K562 (cell line): ENCODE results near the gene ZNF333. TPM values are rescaled to one million over a fixed set of nuclear protein-coding genes. Genes with fewer than 3 reads are reported as not detected.

ENCODE experiments used
- JUND ChIP-seq, 2 experiments: IDR thresholded peaks; 2 replicates in 1 of 2; 3 replicates in 1 of 2; pipeline ENCODE4 v1.6.1; 2011; ENCODE audit warnings: borderline replicate concordance in 2 of 2, low read depth in 2 of 2, low read length in 2 of 2, improper control_type of control experiment in 1 of 2, missing biosample characterization in 1 of 2, missing genetic modification characterization in 1 of 2, missing genetic modification reagents in 1 of 2
- KHSRP ChIP-seq: fragments of 450-650 bp; IDR thresholded peaks from 2 replicates; pipeline ENCODE4 v1.6.1; 2017
- PPARD ChIP-seq: fragments of 250-450 bp; sonication (Bioruptor Pico); IDR thresholded peaks from 2 replicates; pipeline ENCODE4 v1.8.0; 2022; ENCODE audit warnings: inconsistent platforms, mild to moderate bottlenecking, moderate library complexity
- REST ChIP-seq, 2 experiments: fragments of 450-650 bp; formaldehyde crosslinking in 1 of 2; IDR thresholded peaks; 2 replicates each; pipeline versions ENCODE4 v1.4.0 to v1.6.1; 2014 to 2020; ENCODE audit warnings: mild to moderate bottlenecking in 2 of 2, borderline replicate concordance in 1 of 2, low read depth in 1 of 2
- ZKSCAN3 ChIP-seq: fragments of 250-450 bp; sonication (Bioruptor Pico); IDR thresholded peaks from 2 replicates; pipeline ENCODE4 v1.4.0; 2020
- ZNF76 ChIP-seq: fragments of 250-450 bp; sonication (Bioruptor Pico); IDR thresholded peaks from 2 replicates; pipeline ENCODE4 v1.4.0; 2020; ENCODE audit warnings: mild to moderate bottlenecking, moderate library complexity, borderline replicate concordance
- ZNF785 ChIP-seq: fragments of 250-450 bp; sonication (Bioruptor Pico); IDR thresholded peaks from 2 replicates; pipeline ENCODE4 v1.4.0; 2020; ENCODE audit warnings: mild to moderate bottlenecking
- polyA plus RNA-seq, 8 experiments: library from polyadenylated mRNA; depleted of rRNA in 4 of 8; stranded (reverse) in 5 of 8; unstranded in 3 of 8; fragments of >200 nt; fragmentation: Nextera tagmentation in 2 of 8; fragmentation: Illumina TruSeq in 1 of 8; extraction: Ambion mirVana in 2 of 8; extraction: Trizol in 1 of 8; gene quantifications; 2 replicates each; pipeline versions ENCODE4 v1.2.1 to v1.2.3, GENCODE V29; 2011 to 2014; ENCODE audit warnings: inconsistent platforms in 1 of 8, missing spikeins in 1 of 8
- total RNA-seq, 7 experiments: library from RNA; depleted of rRNA in 6 of 7; stranded (reverse); fragments of >200 nt in 6 of 7; fragmentation: Illumina TruSeq in 2 of 7; extraction: Trizol in 2 of 7; gene quantifications; 2 replicates each; pipeline versions ENCODE4 v1.2.1 to v1.2.3, GENCODE V29; 2011 to 2021; ENCODE audit warnings: low replicate concordance in 1 of 7
- TF ChIP-seq, protein P1 (sequence below): fragments of 450-650 bp; IDR thresholded peaks from 2 replicates; pipeline ENCODE4 v1.7.1; 2018; ENCODE audit warnings: mild to moderate bottlenecking, low read depth; ENCODE audit not compliant: partially characterized antibody
- TF ChIP-seq, protein P2 (sequence below): sonication (generic); formaldehyde crosslinking; IDR thresholded peaks from 2 replicates; pipeline ENCODE4 v1.8.0; 2022; ENCODE audit warnings: missing genetic modification reagents, mild to moderate bottlenecking, moderate library complexity, borderline replicate concordance

Gene ZNF333
- total and polyA plus RNA-seq, 9 of the 15 experiments (the other 6 are each of a cell fraction or from before 2014, with no cell fraction given) = 2.8 to 10.3 (median 6.3) TPM

DNA sequence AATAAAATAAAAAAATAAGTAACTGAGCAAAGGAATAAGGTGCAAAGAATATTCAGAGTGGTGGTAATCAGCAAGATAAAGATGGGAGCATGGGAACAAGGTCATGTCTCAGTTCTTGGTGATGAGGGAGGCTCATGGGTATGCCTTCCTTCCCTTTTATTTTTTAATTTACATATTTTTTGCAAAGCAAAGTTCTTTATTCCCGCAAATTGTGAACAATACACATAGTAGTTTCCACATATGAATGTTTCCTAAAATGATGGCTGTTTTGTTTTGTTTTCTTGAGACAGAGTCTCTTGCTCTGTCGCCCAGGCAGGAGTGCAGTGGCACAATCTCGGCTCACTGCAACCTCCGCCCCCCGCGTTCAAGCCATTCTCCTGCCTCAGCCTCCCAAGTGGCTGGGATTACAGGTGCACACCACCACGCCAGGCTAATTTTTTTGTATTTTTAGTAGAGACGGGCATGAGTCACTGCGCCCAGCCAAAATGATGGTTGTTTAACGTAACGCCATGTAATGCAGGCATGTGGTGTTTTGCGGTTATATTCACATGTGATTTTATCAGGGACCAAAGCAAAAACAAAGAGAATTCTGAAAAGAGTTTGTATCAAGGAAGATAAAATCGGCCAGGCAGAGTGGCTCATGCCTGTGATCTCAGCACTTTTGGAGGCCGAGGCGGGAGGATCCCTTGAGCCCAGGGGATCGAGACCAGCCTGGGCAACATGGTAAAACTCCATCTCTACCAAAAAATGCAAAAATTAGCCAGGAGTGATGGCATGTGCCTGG, 93.0 kb downstream of the ZNF333 start (continued):
- TF ChIP-seq, protein P1, sequence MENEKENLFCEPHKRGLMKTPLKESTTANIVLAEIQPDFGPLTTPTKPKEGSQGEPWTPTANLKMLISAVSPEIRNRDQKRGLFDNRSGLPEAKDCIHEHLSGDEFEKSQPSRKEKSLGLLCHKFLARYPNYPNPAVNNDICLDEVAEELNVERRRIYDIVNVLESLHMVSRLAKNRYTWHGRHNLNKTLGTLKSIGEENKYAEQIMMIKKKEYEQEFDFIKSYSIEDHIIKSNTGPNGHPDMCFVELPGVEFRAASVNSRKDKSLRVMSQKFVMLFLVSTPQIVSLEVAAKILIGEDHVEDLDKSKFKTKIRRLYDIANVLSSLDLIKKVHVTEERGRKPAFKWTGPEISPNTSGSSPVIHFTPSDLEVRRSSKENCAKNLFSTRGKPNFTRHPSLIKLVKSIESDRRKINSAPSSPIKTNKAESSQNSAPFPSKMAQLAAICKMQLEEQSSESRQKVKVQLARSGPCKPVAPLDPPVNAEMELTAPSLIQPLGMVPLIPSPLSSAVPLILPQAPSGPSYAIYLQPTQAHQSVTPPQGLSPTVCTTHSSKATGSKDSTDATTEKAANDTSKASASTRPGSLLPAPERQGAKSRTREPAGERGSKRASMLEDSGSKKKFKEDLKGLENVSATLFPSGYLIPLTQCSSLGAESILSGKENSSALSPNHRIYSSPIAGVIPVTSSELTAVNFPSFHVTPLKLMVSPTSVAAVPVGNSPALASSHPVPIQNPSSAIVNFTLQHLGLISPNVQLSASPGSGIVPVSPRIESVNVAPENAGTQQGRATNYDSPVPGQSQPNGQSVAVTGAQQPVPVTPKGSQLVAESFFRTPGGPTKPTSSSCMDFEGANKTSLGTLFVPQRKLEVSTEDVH = no peak
- no peak for TF ChIP-seq ZNF76 (CRISPR knock-in tag)
- TF ChIP-seq PPARD (CRISPR knock-in tag) = no peak
- TF ChIP-seq ZNF785 (CRISPR knock-in tag) = no peak
- TF ChIP-seq, protein P2, sequence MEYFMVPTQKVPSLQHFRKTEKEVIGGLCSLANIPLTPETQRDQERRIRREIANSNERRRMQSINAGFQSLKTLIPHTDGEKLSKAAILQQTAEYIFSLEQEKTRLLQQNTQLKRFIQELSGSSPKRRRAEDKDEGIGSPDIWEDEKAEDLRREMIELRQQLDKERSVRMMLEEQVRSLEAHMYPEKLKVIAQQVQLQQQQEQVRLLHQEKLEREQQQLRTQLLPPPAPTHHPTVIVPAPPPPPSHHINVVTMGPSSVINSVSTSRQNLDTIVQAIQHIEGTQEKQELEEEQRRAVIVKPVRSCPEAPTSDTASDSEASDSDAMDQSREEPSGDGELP (CRISPR knock-in tag) = peak; percentile 27; the same call in 1 of the 2 replicates
- peak; percentile 18; the same call in 1 of the 2 replicates for TF ChIP-seq JUND (IDR thresholded peaks at IDR 0.05; ENCODE audit: borderline replicate concordance, low read depth, low read length)
- 0 out of 3 replicates have a peak, but pooled peaks have one; percentile 19 for TF ChIP-seq JUND (tag; IDR thresholded peaks at IDR 0.05; ENCODE audit: borderline replicate concordance, low read depth, low read length)
- TF ChIP-seq KHSRP = no peak
- TF ChIP-seq REST (IDR thresholded peaks at IDR 0.05; ENCODE audit: borderline replicate concordance) = no peak
- no peak for TF ChIP-seq REST (CRISPR knock-in tag; IDR thresholded peaks at IDR 0.05; ENCODE audit: low read depth)
- TF ChIP-seq ZKSCAN3 (CRISPR knock-in tag) = no peak
